Suprapubic skin (tissue), 4 donors: ENCODE data around the gene ZBTB2.

Experiments
- CTCF ChIP-seq, 2 donors: fragments of 200-600 bp in 1 of 2; fragments of 450-650 bp in 1 of 2; sonication (generic) in 1 of 2; IDR thresholded peaks; one replicate each; pipeline ENCODE4 v1.5.1; 2016 to 2019; ENCODE audit warnings: antibody characterized with exemption in 2 of 2, mild to moderate bottlenecking in 1 of 2, moderate library complexity in 1 of 2
- POLR2A ChIP-seq, 2 donors: fragments of 450-650 bp; IDR thresholded peaks; one replicate each; pipeline ENCODE4 v1.6.1; 2017; ENCODE audit warnings: antibody characterized with exemption in 2 of 2, mild to moderate bottlenecking in 2 of 2, moderate library complexity in 2 of 2
- POLR2AphosphoS5 ChIP-seq, 3 donors: sonication (generic); formaldehyde crosslinking; IDR thresholded peaks; one replicate each; pipeline ENCODE4 v1.6.1; 2017; ENCODE audit warnings: antibody characterized with exemption in 3 of 3

GRCh38 chr6:151385177-151385576 is 6.2 kb downstream of the ZBTB2 start:
- TF ChIP-seq CTCF (IDR thresholded peaks at IDR 0.05) (no peak), POLR2A (IDR thresholded peaks at IDR 0.05) (no peak), POLR2AphosphoS5 (IDR thresholded peaks at IDR 0.05) (no peak)
